HG03103 (cell line): ENCODE measurements around the gene C16orf95.

Experiments used
- ATAC-seq: cut with Tn5 transposase; IDR thresholded peaks from one replicate; pipeline ENCODE4 v1.9.1; 2021; ENCODE audit warnings: low read depth; ENCODE audit not compliant: unreplicated experiment

The C16orf95 gene

GRCh38 chr16:87333581-87334331, 16.6 kb upstream of the C16orf95 start:
- no peak for ATAC-seq

- ATAC-seq, result no peak
Observed at GRCh38 chr16:87333101-87333500, 15.9 kb upstream of the C16orf95 start.

GRCh38 chr16:87332150-87332549, 15.0 kb upstream of the C16orf95 start:
- no peak for ATAC-seq

- ATAC-seq, result no peak
Observed at GRCh38 chr16:87331241-87331801, 14.1 kb upstream of the C16orf95 start.

DNA sequence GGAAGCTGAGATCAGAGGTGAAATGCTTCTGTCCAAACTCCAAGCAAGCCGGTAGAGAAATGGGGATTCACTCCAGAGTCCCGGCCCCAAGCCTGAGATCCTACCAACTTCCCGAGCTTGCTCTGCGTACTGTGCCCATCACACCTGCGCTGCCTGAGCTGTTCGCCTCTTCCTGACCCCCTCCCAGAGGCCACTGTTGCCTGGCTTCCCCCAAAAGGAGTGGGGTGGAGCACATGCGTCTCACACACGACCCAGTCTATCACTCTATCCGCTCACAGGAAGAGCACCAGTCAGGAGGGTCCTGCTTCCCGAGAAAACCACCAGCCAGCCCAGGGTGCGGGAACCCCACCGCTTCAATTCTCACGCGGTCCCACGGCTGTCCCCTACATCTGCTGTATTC, 13.5 kb upstream of the C16orf95 start:
- no peak for ATAC-seq

GRCh38 chr16:87330257-87330624, 13.0 kb upstream of the C16orf95 start:
- no peak for ATAC-seq

GRCh38 chr16:87329436-87330256, 12.5 kb upstream of the C16orf95 start:
- no peak for ATAC-seq

DNA sequence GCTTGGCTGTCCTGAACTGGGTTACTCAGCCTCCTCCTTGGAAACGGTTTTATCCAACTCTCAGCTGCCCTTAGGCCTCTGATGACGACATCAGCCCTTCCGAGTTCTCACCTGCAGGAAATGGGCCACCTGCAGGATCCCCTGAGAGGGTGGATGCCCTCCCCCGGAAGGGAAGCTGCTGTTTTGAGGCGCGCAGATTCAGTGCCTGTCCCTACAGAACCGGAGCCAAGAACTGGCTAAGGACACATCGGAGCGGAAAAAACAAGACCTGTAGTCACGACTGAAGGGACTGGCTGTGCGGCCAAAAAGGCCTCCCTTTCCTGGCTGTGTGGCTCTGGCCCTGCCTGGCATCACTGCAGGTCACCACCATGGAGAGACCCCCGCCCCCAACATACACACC, 11.7 kb upstream of the C16orf95 start:
- no peak for ATAC-seq

DNA sequence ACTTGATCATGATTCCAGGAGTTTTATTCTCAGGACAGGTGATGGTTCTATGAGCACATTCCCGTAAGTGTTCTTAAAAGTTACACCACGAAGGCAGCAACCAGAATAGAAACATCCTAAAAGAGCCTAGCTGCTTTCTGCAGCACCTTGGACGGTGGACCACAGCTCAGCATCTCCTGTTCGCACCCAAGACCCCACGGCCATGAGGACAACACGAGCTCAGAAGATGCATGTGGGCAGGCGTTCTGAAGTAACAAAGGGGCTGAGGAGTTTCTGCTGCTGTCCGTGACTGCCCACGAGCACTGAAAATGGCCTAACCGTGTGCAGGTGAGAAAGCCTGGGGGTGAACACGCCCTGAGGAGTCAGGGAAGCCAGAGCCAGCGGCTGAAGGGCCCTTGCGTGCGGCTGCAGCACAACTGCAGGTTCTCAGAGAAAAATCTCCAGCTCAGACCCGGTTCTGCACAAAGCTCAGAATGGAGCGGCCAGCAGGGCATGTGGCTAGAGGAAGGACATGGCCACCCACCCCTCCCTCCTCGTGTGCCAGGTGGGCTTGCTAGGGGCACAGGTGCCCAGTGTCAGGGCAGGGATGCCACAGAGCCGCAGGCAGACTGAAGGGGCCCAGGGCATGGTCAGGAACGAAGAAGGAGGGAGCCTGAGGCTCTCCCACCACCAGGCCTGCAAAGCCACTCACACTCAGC, 10.8 kb upstream of the C16orf95 start:
- no peak for ATAC-seq

- no peak for ATAC-seq
Observed at GRCh38 chr16:87326151-87326571, 9.0 kb upstream of the C16orf95 start.

DNA sequence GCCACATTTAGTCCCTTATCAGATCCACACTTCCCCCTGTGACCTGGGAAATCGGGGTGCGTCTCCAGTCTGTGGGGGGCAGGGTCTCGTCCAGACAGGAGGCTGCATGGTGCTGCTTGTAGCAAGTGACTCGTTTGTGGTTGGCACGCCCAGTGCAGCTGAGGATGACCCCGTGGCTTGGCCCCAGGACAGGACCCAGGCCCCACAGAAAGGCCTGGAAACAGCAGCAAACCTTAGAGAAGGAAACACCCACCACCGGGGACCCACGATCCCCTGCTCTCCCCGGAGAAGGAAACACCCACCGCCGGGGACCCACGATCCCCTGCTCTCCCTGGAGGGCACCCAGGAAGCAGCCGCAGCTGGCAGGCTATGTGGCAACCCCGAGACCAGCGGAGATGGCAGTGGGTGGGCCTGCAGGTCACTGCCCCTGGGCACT, 8.2 kb upstream of the C16orf95 start:
- ATAC-seq, result no peak

DNA sequence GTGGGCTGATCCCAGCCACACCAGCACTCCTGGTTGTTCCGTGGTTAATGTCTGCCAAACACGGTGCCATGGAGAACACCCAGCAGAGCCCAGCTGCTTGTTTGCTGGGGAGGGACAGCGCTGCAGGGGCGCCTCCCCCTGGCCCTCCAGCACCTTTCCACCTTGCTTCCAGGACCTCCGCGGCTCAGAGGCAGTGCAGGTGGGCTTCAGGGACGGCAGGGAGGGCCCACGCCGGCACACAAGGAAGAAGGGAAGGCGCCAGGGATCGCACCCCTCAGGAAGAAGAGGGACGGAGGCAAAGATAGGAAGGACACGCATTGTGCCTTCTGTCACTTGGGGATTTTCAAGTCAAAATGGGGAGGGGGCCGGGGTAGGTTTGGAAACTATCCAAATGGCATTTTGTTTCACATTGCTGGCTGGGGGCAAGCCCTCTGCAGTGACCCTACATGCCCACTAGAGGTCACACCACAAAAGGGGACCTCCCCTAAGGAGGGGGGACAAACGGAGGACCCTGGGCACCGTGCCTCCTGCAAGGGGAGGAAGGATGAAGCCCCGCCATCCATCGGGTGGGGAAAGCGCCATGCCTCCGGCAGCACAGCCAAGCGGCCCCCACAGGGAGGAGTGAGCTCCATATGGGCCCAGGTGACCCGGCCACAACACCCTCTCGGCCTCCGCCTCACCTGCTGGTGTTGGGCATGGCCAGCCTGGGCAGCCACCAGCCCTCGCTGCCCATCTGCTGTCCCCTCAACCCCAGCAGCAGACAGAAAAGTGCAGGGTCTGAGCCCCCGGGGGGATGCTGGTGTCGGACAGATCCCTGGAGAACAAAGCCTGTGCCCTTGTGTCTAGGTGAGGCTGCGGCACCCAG, 7.5 kb upstream of the C16orf95 start:
- no peak for ATAC-seq

- ATAC-seq, result no peak
Observed at GRCh38 chr16:87323727-87324410, 6.7 kb upstream of the C16orf95 start.

DNA sequence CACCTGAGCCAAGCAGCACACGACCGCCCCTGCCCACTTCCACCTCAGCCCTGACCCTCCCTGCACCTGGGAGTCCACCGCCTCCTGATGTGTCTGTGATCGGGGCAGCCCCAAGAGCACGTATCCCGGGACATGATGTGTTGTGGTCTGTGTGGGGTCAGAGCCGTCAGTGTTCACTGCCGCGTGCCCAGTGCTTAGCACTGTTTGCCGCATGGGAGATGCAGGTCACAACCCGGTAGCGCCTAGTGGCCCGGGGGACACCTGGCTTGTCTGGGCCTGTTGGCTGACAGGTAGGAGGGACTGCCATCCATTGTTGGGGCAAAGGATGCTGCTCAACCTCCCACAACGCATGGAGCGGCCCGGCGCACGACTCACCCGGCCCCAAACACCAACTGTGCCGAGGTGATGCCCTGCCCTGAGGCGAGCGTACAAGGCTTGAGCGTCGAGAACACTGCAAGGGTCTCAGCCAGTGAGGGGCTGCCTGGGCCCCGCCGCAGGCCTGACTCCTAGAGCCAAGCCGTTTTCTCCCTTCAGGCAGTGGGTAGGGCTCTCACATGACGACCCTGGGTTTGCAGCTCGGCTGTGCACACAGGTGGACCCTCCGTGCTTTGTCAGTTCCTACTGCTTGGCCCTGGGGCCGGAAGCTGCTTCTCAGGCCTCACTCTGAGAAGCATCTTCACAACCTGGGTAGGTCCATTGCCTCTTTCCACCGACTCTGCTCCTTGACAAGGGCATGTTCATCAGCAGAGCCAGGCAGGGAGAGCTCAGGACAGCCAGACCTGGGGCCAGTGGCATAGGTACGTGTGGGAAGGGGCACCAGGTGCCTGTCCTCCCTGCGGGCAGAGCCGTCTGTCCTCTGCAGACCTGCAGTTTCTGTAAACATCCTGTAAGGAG, 5.9 kb upstream of the C16orf95 start:
- no peak for ATAC-seq

- ATAC-seq, result no peak
Observed at GRCh38 chr16:87322360-87322759, 5.2 kb upstream of the C16orf95 start.

GRCh38 chr16:87321336-87322107, 4.3 kb upstream of the C16orf95 start:
- ATAC-seq, result no peak

DNA sequence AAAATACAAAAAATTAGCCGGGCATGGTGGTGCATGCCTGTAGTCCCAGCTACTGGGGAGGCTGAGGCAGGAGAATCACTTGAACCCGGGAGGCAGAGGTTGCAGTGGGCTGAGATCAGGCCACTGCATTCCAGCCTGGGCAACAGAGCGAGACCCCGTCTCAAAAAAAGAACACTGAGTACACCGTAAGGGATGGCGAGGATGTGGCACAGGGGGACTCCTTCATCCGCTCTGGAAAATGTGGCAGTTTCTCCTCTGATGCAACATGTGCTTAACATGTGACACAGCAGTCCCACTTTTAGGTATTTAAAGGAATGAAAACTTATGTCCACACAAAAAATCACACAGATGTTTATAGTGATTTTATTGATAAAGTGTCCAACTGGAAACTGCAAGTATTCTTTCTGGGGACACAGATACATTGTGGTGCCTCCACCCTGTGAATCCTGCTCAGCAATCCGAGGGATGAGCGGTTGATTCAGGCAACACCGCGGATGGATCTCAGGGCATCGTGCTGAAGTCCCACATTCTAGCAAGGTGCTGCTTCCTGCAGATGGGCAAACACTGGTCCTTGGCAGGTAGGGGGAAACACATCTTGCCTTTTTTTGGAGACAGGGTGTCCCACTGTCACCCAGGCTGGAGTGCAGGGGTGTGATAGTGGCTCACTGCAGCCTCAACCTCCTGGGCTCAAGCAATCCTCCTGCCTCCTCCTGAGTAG, 3.5 kb upstream of the C16orf95 start:
- ATAC-seq, result no peak
